Germinal center (tissue), 1 donor: ENCODE measurements around the gene DNAJC22.
A peak's percentile ranks its signal among the peaks of the same experiment; 100 is the strongest.
"Not testable (repeated sequence)": the region's sequence is repeated elsewhere in the genome, so short reads cannot be mapped to it uniquely, and the experiment has no call there.

Experiments used
- DNase-seq: peaks from one replicate; pipeline ENCODE4 v3.0.0; 2012; ENCODE audit warnings: mixed read lengths, low spot score

DNAJC22 gene

GRCh38 chr12:49346659-49347310 lies at the start of gene DNAJC22:
TSS of gene DNAJC22 (plus strand) at chr12:49346888. CDS start at chr12:49348873, 1,985 bp downstream.
- DNase-seq, result no peak

- DNase-seq, result no peak
These were observed 49.0 kb upstream of the DNAJC22 start for GRCh38 chr12:49297695-49298060.

GRCh38 chr12:49298160-49298559 lies 48.5 kb upstream of the DNAJC22 start:
- DNase-seq, result no peak

- DNase-seq, result no peak
These were observed 44.9 kb upstream of the DNAJC22 start for GRCh38 chr12:49301760-49302159.

GRCh38 chr12:49304161-49304560 lies 42.5 kb upstream of the DNAJC22 start:
- no peak for DNase-seq

GRCh38 chr12:49305762-49306510 lies 40.8 kb upstream of the DNAJC22 start:
- no peak for DNase-seq

- no peak for DNase-seq
These were observed 37.3 kb upstream of the DNAJC22 start for GRCh38 chr12:49309386-49309785.

- not testable (repeated sequence) for DNase-seq
These were observed 36.2 kb upstream of the DNAJC22 start for GRCh38 chr12:49310451-49311000.

- no peak for DNase-seq
These were observed 31.9 kb upstream of the DNAJC22 start for GRCh38 chr12:49314811-49315210.

- DNase-seq, result not testable (repeated sequence)
These were observed 29.6 kb upstream of the DNAJC22 start for GRCh38 chr12:49317118-49317517.

- DNase-seq, result not testable (repeated sequence)
These were observed 26.1 kb upstream of the DNAJC22 start for GRCh38 chr12:49320411-49321103.

GRCh38 chr12:49322367-49322707 lies 24.4 kb upstream of the DNAJC22 start:
- DNase-seq, result no peak

- DNase-seq, result peak; percentile 100
These were observed 23.8 kb upstream of the DNAJC22 start, which contains the start of gene TROAP for GRCh38 chr12:49322708-49323523. TSS of gene TROAP (plus strand) at chr12:49323255. CDS start at chr12:49323609, 354 bp downstream.

GRCh38 chr12:49323524-49324097 lies 23.1 kb upstream of the DNAJC22 start:
- no peak for DNase-seq

- DNase-seq, result no peak
These were observed 21.1 kb upstream of the DNAJC22 start for GRCh38 chr12:49325606-49326005.

- DNase-seq, result no peak
These were observed 19.3 kb upstream of the DNAJC22 start for GRCh38 chr12:49327368-49327767.

- no peak for DNase-seq
These were observed 18.8 kb upstream of the DNAJC22 start for GRCh38 chr12:49327887-49328286.

GRCh38 chr12:49328816-49329215 lies 17.9 kb upstream of the DNAJC22 start:
- no peak for DNase-seq

GRCh38 chr12:49330032-49330619 lies 16.6 kb upstream of the DNAJC22 start:
- DNase-seq, result no peak

GRCh38 chr12:49330631-49331379 lies 15.9 kb upstream of the DNAJC22 start:
- no peak for DNase-seq
